Mucosa of rectum (tissue), 2 donors: Measurements from ENCODE around the gene ABCA3.

ENCODE experiments used
- H3K27ac ChIP-seq, 2 donors: one replicate each; pipeline ENCODE4 v1.7.0; 2013; ENCODE audit warnings: inconsistent platforms in 2 of 2, low read depth in 2 of 2, low read length in 2 of 2
- H3K27me3 ChIP-seq, 2 donors: one replicate each; pipeline ENCODE4 v1.7.0; 2013; ENCODE audit warnings: low read length in 2 of 2; ENCODE audit not compliant: control insufficient read depth in 2 of 2, insufficient read depth in 2 of 2
- H3K36me3 ChIP-seq, 2 donors: one replicate each; pipeline ENCODE4 v1.7.0; 2013; ENCODE audit warnings: low read length in 2 of 2; ENCODE audit not compliant: control insufficient read depth in 2 of 2, insufficient read depth in 2 of 2
- H3K4me1 ChIP-seq, 2 donors: one replicate each; pipeline ENCODE4 v1.7.0; 2013; ENCODE audit warnings: low read length in 2 of 2, mild to moderate bottlenecking in 1 of 2; ENCODE audit not compliant: control insufficient read depth in 2 of 2, insufficient read depth in 2 of 2
- H3K4me3 ChIP-seq, 2 donors: one replicate each; pipeline ENCODE4 v1.7.0; 2013; ENCODE audit warnings: low read length in 2 of 2
- H3K9ac ChIP-seq, 2 donors: one replicate each; pipeline ENCODE4 v1.7.0; 2013; ENCODE audit warnings: low read length in 2 of 2, low read depth in 1 of 2, mild to moderate bottlenecking in 1 of 2
- H3K9me3 ChIP-seq, 2 donors: one replicate each; pipeline ENCODE4 v1.7.0; 2013; ENCODE audit warnings: low read length in 2 of 2; ENCODE audit not compliant: control insufficient read depth in 2 of 2
- donor health status: healthy.
- donor health status: Normal muscosa, but diverticular disease.

The ABCA3 gene

DNA sequence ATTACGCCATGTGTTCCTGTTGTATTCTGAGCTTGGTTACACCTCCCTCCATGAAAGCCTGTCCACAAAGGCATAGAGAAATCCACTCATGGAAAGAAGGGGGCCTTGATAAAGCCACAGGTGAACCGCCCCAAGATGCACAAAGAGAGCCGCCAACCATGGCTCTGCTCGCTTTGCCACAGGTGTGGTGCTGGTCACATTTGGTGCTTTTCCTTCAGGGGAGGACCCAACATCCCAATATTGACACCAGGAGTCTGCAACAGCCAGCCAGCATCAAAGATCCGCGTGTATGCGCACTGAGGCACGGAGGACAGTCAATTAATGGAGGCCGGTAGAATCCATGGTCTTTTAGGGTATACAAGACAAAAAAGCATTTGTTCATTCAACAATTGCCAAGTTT lies 7.3 kb downstream of the ABCA3 start:
- Histone ChIP-seq H3K36me3 (no peaks in the 10 kb centered on the region), H3K4me1 (no peaks in the 10 kb centered on the region), H3K9me3 (no peaks in the 10 kb centered on the region), H3K9ac (no peak overlapping the region), H3K27me3 (peaks cover 3 to 4% of the 10 kb centered on the region in 2 donors), H3K27ac (no peak overlapping the region), H3K4me3 (no peak overlapping the region)

DNA sequence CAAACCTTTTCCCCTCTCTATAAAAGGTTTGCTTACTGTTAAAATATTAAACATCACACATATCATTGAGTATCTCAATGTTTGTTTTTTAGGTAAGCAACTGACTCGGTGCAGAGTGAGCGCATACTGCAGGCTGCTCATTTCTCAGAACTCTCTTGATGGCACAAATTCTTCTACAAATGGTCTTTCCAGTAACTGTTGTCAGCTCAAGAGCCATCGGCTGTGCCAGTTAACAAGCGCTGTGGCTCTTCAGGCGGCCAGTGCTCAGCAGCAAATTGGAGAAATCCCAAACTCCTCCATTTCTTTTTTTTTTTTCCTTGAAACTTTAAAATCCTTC lies 8.6 kb downstream of the ABCA3 start:
- Histone ChIP-seq H3K9ac (no peak overlapping the region), H3K27me3 (no peaks in the 10 kb centered on the region), H3K27ac (no peak overlapping the region), H3K9me3 (no peaks in the 10 kb centered on the region), H3K4me1 (no peaks in the 10 kb centered on the region), H3K36me3 (no peaks in the 10 kb centered on the region), H3K4me3 (no peak overlapping the region)

DNA sequence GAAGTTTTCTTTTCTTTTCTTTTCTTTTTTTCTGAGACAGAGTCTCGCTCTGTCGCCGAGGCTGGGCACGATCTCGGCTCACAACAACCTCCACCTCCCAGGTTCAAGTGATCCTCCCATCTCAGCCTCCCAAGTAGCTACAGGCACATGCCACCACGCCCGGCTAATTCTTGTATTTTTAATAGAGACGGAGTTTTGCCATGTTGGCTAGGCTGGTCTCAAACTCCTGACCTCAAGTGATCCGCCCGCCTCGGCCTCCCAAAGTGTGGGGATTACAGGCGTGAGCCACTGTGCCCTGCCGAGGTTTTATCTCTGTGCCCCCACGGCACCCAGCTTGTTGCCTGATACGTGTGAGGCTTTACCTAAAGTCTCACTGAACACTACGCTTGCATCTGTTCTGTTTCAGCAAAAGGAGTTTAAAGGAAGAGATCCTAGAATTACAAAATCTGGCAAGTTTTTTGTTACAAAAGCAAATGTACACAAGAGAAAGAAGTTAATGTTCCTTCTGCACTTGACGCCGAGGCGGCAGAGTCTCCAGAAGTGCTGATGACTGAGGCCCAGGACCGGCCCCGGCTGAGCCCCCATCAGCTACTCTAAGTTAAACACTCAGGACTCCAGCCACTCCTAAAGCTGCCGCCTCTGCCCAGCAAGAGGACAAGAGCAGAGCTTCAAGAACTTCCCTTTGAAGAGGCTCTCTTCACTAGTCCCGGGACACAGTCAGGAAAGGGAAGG lies 9.2 kb downstream of the ABCA3 start:
- Histone ChIP-seq H3K4me1 (no peaks in the 10 kb centered on the region), H3K27me3 (no peaks in the 10 kb centered on the region), H3K27ac (no peak overlapping the region), H3K36me3 (no peaks in the 10 kb centered on the region), H3K9me3 (no peaks in the 10 kb centered on the region), H3K9ac (no peak overlapping the region), H3K4me3 (no peak overlapping the region)

DNA sequence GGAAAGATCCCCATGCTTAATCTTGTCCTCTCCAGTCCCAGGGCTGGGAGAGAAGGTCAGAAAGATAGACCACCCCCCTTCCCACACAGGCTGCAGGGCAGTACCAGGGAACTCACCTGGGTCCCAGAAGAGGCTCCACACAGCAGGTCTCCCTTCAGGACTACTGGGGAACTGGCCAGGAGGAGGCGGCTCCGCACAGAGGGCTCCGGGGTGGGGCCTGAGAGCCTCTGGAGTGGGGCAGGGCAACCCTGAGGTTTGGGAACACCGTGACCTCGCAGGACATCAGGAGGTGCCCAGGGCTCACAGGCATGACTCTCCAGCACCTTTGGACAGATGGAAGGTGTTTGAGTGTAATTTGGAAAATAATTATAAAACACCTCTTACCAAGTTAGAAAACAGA lies 11.0 kb downstream of the ABCA3 start:
- Histone ChIP-seq H3K4me1 (no peaks in the 10 kb centered on the region), H3K9ac (no peak overlapping the region), H3K9me3 (no peaks in the 10 kb centered on the region), H3K36me3 (peaks cover 0 to 4% of the 10 kb centered on the region in 2 donors), H3K4me3 (no peak overlapping the region), H3K27ac (no peak overlapping the region), H3K27me3 (no peaks in the 10 kb centered on the region)

DNA sequence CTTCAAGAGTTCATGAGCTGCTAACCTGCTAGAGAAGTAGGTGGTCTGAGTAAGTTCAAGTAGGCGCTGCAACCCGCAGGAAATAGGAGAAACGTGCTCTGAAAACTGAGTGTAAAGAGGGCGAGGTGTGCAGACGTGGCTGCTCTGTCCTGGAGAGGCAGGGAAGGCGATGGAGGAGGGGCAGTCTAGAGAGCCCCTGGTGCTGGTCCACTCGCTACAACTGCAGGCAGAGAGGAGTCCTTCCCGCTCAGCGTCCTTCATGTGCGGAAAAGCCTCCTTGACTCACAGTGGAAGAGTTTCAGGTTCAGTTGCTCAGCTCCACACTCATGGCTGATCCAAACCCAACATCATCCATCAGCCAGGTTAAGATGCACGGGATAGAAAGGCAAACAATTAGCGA lies 12.1 kb downstream of the ABCA3 start:
- Histone ChIP-seq H3K27ac (no peak overlapping the region), H3K4me1 (no peaks in the 10 kb centered on the region), H3K36me3 (peaks cover 0 to 4% of the 10 kb centered on the region in 2 donors), H3K4me3 (no peak overlapping the region), H3K9ac (no peak overlapping the region), H3K9me3 (no peaks in the 10 kb centered on the region), H3K27me3 (no peaks in the 10 kb centered on the region)

DNA sequence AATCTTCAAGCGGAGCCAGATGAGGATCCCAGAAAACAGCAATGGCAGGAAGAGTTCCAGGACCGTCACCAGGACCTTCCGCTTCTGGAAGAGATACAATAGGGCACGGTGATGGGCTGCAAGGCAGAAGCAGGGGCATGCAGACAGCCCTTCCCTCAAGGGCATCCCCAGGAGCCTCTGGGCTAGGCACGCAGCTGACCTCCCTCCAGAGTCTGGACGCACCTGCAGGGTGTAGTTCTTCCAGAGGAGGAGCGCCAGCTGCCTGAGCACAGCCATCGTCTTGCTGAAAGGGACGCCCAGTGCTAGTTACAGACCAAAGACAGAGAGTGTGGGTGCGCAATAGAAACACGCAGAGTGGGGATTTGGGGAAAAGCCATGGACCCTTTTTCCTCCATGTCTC lies 14.3 kb downstream of the ABCA3 start:
- no peaks in the 10 kb centered on the region for H3K27me3 ChIP-seq
- H3K4me3 ChIP-seq: no peak overlapping the region
- H3K9me3 ChIP-seq: no peaks in the 10 kb centered on the region
- no peak overlapping the region for H3K9ac ChIP-seq
- H3K36me3 ChIP-seq: peaks cover 0 to 7% of the 10 kb centered on the region in 2 donors
- no peak overlapping the region for H3K27ac ChIP-seq
- no peaks in the 10 kb centered on the region for H3K4me1 ChIP-seq

DNA sequence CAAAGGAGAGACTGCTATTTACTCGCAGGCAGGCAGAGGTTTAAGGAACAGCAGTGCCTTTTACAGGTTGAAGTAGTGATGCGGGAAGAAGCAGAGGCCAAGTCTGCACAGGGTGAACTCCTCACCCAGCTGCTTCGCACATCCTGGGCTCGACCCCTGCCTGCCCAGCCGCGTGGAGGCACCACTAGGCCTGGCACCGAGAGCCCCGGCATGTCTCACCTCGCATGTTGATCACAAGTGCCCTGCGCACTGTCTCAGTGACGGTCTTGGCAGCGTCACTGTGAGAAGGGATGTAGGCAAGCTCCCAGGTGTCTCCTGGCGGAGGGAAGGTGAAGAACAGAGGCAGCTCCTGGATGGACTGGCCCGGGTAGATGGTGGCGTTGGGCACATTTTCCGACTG lies 14.7 kb downstream of the ABCA3 start:
- peaks cover 0 to 7% of the 10 kb centered on the region in 2 donors for H3K36me3 ChIP-seq
- no peaks in the 10 kb centered on the region for H3K4me1 ChIP-seq
- no peak overlapping the region for H3K4me3 ChIP-seq
- H3K27ac ChIP-seq: no peak overlapping the region
- H3K27me3 ChIP-seq: no peaks in the 10 kb centered on the region
- no peaks in the 10 kb centered on the region for H3K9me3 ChIP-seq
- H3K9ac ChIP-seq: no peak overlapping the region

DNA sequence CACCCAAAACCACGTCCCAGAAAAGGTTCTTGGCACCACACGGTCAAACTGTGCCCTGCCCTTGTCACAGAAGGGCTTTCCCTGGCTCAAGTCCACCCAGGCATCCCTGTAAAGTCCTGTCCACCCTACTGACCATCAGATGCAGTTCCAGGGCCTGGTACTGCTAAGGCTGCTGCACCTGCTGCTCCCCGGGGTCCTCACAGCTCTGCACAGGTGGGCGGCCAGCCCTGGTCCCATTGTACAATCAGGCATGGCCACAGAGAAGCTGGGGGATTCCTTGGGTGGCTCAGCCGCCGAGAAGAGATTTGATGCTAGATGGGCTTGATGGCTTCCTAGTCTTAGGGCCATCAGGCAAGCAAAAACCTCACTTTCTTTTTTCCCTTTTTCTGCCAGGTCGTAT lies 15.3 kb downstream of the ABCA3 start:
- Histone ChIP-seq H3K9ac (no peak overlapping the region), H3K4me3 (no peak overlapping the region), H3K9me3 (no peaks in the 10 kb centered on the region), H3K4me1 (no peaks in the 10 kb centered on the region), H3K27me3 (no peaks in the 10 kb centered on the region), H3K36me3 (peaks cover 0 to 7% of the 10 kb centered on the region in 2 donors), H3K27ac (no peak overlapping the region)

DNA sequence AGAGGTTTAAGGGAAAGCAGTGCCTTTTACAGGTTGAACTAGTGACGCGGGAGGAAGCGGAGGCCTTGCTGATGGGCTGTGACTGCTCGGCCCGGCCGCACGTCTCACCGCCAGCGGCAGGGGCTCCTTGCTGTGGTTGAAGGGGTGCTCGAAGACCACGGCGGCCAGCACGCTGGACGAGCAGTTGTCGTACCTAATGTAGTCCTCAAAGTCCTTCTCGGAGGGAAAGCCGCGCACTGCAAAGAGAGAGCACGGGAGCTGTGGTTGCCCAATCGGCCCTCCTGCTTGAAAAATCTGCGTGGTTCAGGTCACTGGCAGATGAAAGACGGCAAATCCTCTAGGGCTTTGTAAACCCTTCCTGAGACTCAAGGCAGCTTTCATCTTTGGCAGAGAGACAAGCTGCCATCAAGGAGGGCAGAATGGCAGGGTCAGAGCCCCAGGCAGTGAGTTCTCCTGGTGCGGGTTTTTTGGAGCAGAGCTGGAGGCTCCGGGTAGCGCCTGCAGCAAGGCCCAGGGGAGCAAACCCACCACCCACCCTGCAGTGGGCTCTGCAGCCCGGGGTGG lies 16.1 kb downstream of the ABCA3 start:
- H3K9ac ChIP-seq: no peak overlapping the region
- no peak overlapping the region for H3K27ac ChIP-seq
- H3K27me3 ChIP-seq: no peaks in the 10 kb centered on the region
- no peaks in the 10 kb centered on the region for H3K4me1 ChIP-seq
- H3K9me3 ChIP-seq: no peaks in the 10 kb centered on the region
- H3K36me3 ChIP-seq: peaks cover 0 to 7% of the 10 kb centered on the region in 2 donors
- no peak overlapping the region for H3K4me3 ChIP-seq

DNA sequence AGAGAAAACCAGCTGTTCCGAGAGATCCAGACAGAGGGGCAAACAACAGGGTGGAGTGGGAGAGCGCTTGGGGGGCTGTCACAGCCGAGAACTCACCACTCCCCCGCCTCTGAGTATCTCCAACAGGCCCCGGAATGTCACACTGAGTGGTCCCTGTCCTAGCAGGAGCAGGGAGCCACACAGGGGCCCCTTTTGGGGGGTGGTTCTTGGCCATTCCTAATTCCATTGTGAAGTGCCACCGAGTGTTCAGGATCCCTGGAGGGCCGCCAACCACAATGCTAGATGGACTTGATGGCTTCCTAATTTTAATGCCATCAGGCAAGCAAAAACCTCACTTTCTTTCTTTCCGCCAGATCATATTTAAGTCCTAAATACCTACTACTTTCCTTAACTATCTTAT lies 16.8 kb downstream of the ABCA3 start:
- H3K27ac ChIP-seq: no peak overlapping the region
- H3K36me3 ChIP-seq: peaks cover 0 to 7% of the 10 kb centered on the region in 2 donors
- no peaks in the 10 kb centered on the region for H3K27me3 ChIP-seq
- no peak overlapping the region for H3K4me3 ChIP-seq
- H3K9ac ChIP-seq: no peak overlapping the region
- no peaks in the 10 kb centered on the region for H3K9me3 ChIP-seq
- H3K4me1 ChIP-seq: no peaks in the 10 kb centered on the region
